ENCODE measurements around the gene VAV1. TPM values are rescaled to one million over a fixed set of nuclear protein-coding genes. Genes with fewer than 3 reads are reported as not detected.

VAV1 gene, protein sequence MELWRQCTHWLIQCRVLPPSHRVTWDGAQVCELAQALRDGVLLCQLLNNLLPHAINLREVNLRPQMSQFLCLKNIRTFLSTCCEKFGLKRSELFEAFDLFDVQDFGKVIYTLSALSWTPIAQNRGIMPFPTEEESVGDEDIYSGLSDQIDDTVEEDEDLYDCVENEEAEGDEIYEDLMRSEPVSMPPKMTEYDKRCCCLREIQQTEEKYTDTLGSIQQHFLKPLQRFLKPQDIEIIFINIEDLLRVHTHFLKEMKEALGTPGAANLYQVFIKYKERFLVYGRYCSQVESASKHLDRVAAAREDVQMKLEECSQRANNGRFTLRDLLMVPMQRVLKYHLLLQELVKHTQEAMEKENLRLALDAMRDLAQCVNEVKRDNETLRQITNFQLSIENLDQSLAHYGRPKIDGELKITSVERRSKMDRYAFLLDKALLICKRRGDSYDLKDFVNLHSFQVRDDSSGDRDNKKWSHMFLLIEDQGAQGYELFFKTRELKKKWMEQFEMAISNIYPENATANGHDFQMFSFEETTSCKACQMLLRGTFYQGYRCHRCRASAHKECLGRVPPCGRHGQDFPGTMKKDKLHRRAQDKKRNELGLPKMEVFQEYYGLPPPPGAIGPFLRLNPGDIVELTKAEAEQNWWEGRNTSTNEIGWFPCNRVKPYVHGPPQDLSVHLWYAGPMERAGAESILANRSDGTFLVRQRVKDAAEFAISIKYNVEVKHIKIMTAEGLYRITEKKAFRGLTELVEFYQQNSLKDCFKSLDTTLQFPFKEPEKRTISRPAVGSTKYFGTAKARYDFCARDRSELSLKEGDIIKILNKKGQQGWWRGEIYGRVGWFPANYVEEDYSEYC
- 100 to 1,000 TPM; 122 to 125 TPM for total RNA-seq

DNA sequence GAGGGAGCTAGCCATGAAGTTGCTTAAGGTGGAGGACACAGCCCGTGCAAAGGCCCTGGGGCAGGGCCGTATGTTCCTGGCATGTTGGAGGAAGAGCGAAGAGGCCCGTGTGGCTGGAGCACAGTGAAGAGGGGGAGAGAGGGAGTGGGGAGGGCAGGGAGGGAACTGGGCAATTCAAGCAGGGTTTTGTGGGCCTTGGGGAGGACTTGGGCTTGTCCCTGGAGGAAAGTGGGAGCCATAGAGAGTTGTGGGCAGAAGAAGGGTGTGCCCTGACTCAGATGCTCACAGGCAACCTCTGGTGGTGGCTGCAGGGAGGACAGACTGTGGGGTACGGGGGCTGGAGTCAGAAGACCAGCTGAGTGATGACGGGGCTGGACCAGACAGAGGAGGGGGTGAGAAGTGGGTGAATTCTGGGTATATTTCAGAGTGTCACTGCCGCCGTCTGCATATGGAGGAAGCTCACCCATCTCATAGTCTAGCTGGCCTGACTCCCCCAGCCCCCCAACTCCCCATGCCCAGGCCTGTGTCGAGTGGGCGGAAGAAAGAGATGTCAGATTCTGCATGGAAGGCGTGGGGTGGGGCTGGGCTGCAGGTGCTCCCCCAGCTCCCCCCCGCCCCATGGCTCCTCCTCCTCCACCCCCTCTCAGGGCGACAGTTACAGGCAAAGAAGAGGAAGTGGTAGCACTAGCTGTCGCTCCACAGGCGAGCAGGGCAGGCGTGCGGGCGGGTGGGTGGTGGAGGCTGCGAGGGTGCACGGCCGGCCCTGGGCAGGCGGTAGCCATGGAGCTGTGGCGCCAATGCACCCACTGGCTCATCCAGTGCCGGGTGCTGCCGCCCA is at the start of gene VAV1:
Gene VAV1 (plus strand): TSS at position 681 of the 838 bp plus-strand sequence. CDS start 100 bp downstream, at position 781.
- H3K27me3 Mint-ChIP-seq (ENCODE audit: low read depth), result no peaks in the 10 kb centered on the region
- CTCF ChIA-PET, result interaction anchor here (0.9 to 6.8 kb wide), 14 partner anchors 11 to 291 kb away, joined by 3 to 49 read pairs (median 4); partner anchors contain the start of genes DENND1C and GPR108
- H3K4me1 Mint-ChIP-seq (ENCODE audit: low read depth), result peaks cover 69% of the 10 kb centered on the region

DNA sequence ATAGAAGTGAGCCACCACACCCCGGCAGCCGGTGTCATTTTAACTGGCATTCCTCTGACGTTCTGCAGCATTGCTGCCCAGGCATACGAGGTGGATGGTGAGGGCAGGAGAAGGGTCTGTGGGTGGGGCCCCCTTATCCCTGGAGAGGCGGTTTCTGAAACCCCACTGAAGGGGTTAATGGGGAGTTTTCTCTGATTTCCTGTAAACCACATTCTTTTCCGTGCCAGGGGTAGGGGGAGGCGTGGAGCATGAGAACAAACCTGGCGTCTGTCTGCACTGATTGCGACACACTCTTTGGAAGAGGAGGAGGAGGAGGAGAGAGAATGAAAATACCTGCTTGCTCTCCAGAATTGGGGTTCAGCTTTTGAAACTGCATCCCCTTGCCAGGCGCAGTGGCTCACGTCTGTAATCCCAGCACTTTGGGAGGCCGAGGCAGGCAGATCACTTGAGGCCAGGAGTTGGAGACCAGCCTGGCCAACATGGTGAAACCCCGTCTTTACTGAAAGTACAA is 49.3 kb upstream of the VAV1 start:
- H3K27ac Mint-ChIP-seq, result no peak overlapping the region
- H3K4me3 Mint-ChIP-seq, result no peak overlapping the region
- no peaks in the 10 kb centered on the region for H3K27me3 Mint-ChIP-seq (ENCODE audit: low read depth)
- no peaks in the 10 kb centered on the region for H3K9me3 Mint-ChIP-seq (ENCODE audit: insufficient read depth)
- no peak for DNase-seq
- CTCF ChIA-PET, result interaction anchor here (1.1 to 2.2 kb wide), 2 partner anchors 91 to 140 kb away, joined by 3 to 10 read pairs; no protein-coding TSS in a partner anchor
- POLR2A ChIA-PET, result no interaction called here
- ATAC-seq, result no peak
- H3K36me3 Mint-ChIP-seq (ENCODE audit: low read depth), result no peaks in the 10 kb centered on the region
- H3K4me1 Mint-ChIP-seq (ENCODE audit: low read depth), result peaks cover 53% of the 10 kb centered on the region

More for the DNA sequence above, at the start of gene VAV1:
- ATAC-seq (peak; percentile 66), DNase-seq (peak; percentile 91)
- peaks cover 28% of the 10 kb centered on the region for H3K36me3 Mint-ChIP-seq (ENCODE audit: low read depth)
- H3K4me3 Mint-ChIP-seq, result peak within 1 kb of the TSS; percentile 97
- peaks cover 3% of the 10 kb centered on the region for H3K9me3 Mint-ChIP-seq (ENCODE audit: insufficient read depth)
- H3K27ac Mint-ChIP-seq, result peak within 1 kb of the TSS; percentile 90
- POLR2A ChIA-PET, result interaction anchor here (0.5 to 2.5 kb wide), 12 partner anchors 9 to 898 kb away, joined by 3 to 19 read pairs (median 6); partner anchors contain the start of gene GPR108

DNA sequence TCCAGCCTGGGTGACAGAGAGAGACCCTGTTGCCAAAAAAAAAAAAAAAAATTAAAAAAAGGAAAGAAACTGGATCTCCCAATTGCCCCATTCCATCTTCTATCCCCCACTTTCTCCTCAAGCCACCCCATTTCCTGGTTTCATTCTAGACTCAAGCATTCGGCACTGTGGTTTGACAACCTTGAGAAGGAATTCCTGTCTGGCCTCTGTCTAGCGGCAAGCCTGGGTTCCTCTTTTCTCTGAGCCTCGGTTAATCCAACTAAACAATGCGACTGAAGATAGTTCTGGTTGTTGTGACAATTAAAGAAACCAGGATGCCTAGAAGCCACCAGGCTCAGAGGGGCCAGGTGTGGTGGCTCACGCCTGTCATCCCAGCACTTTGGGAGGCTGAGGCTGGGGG is 48.8 kb upstream of the VAV1 start:
- no peak overlapping the region for H3K4me3 Mint-ChIP-seq
- no peaks in the 10 kb centered on the region for H3K27me3 Mint-ChIP-seq (ENCODE audit: low read depth)
- H3K27ac Mint-ChIP-seq, result no peak overlapping the region
- H3K36me3 Mint-ChIP-seq (ENCODE audit: low read depth), result no peaks in the 10 kb centered on the region
- ChIA-PET POLR2A (no interaction called here), CTCF (interaction anchor here (2.2 kb wide), 1 partner anchor 140 kb away, joined by 10 read pairs; no protein-coding TSS in a partner anchor)
- DNase-seq, result no peak
- ATAC-seq, result no peak
- peaks cover 55% of the 10 kb centered on the region for H3K4me1 Mint-ChIP-seq (ENCODE audit: low read depth)
- H3K9me3 Mint-ChIP-seq (ENCODE audit: insufficient read depth), result no peaks in the 10 kb centered on the region

DNA sequence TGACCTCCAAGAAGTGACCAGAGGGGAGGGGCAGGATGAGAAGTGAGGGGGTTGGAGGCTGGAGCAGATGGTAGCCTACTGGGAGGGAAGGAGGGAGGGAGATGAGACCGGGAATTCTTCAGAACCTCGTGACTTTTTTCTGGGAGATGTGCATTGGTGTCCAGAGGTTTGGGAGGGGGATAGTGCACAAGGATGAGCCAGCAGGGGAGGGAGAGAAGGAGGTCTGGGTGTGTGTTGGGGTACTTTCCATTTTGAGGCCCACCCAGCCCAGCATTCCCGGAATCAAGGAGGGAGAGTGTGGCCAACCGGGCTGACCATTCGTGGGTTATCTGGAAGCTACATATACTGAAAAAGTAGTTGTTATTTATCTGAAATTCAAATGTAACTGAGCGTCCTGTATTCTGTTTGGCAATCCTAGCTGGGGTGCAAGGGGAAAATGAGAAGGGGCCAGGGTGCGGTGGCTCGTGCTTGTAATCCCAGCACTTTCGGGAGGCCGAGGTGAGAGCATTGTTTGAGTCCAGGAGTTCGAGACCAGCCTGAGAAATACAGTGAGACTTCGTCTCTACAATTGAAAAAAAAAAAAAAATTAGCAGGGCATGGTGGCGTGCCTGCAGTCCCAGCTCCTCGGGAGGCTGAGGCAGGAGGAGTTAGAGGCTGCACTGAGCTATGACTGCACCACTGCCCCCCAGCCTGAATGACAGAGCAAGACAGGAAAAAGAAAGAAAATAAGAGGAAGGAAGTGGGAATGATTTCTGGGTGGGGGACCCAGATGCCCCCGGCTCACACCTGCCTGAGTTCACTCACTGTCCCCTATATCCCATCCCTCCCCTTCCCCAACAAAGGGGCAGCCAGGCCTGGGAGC is 47.6 kb upstream of the VAV1 start:
- Mint-ChIP-seq H3K4me3 (no peak overlapping the region), H3K36me3 (ENCODE audit: low read depth) (peaks cover 4% of the 10 kb centered on the region), H3K4me1 (ENCODE audit: low read depth) (peaks cover 45% of the 10 kb centered on the region), H3K27me3 (ENCODE audit: low read depth) (no peaks in the 10 kb centered on the region), H3K9me3 (ENCODE audit: insufficient read depth) (no peaks in the 10 kb centered on the region), H3K27ac (no peak overlapping the region)
- DNase-seq (no peak), ATAC-seq (no peak)
- POLR2A ChIA-PET, result interaction anchor here (0.6 kb wide), 1 partner anchor 766 kb away, joined by 3 read pairs; no protein-coding TSS in a partner anchor
- CTCF ChIA-PET, result interaction anchor here (1.4 to 2.2 kb wide), 2 partner anchors 9 to 139 kb away, joined by 3 to 10 read pairs; no protein-coding TSS in a partner anchor

DNA sequence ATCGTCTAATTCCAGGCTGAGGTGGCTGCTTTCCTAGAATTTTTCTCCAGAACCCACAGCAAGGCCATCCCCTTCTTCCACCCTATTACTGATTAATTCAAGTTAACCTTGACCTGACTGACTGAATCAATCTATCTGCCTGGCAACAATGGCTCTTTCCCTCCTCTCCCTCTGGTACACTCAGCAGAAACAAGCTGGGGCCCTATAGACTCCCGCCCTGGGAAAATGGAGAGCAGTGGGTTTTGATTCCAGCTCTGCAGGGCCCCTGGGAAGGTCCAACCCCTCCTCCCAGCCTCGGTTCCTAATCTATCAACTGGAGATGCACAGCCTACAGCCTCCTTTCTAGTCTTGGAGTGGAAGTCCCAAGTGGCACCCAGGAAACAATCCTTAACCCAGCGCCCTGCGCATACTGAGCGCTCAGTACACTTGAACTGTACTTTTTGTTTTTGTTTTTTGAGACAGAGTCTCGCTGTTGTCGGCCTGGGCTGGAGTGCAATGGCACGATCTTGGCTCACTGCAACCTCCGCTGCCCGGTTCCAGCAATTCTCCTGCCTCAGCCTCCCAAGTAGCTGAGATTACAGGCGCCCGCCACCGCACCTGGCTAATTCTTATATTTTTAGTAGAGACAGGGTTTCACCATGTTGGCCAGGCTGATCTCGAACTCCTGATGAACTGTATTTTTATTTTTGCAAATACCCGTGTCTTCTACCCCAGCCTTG is 46.8 kb upstream of the VAV1 start:
- Mint-ChIP-seq H3K36me3 (ENCODE audit: low read depth) (peaks cover 8% of the 10 kb centered on the region), H3K4me3 (no peak overlapping the region), H3K4me1 (ENCODE audit: low read depth) (peaks cover 39% of the 10 kb centered on the region), H3K27ac (no peak overlapping the region), H3K27me3 (ENCODE audit: low read depth) (no peaks in the 10 kb centered on the region), H3K9me3 (ENCODE audit: insufficient read depth) (no peaks in the 10 kb centered on the region)
- POLR2A ChIA-PET, result interaction anchor here (0.6 kb wide), 1 partner anchor 765 kb away, joined by 3 read pairs; no protein-coding TSS in a partner anchor
- no peak for DNase-seq
- ATAC-seq, result no peak
- CTCF ChIA-PET, result interaction anchor here (1.4 to 2.2 kb wide), 2 partner anchors 8 to 138 kb away, joined by 3 to 10 read pairs; no protein-coding TSS in a partner anchor

DNA sequence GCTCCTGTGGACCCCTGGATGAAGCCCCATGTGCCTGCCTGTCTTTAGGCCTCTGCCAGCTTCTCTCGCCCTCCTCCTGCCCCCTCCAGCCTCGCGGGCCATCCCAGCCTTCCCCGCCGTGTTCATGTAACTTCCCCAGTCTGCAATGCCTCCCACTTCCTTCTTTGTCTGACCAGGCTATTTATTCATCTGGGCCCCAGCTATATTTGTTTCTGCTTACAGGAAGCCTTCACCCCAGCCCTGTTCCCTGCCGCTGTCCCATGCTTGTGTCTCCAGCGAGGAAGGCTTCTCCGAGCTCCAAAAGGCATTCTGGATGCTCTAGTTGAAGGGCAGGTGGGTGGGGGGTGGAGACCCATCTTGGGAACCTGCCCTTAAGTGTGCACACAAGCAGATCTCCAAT is 44.2 kb upstream of the VAV1 start:
- peaks cover 20% of the 10 kb centered on the region for H3K36me3 Mint-ChIP-seq (ENCODE audit: low read depth)
- no peak overlapping the region for H3K4me3 Mint-ChIP-seq
- no peaks in the 10 kb centered on the region for H3K9me3 Mint-ChIP-seq (ENCODE audit: insufficient read depth)
- H3K27ac Mint-ChIP-seq, result peak overlapping the region; percentile 70
- peaks cover 26% of the 10 kb centered on the region for H3K4me1 Mint-ChIP-seq (ENCODE audit: low read depth)
- CTCF ChIA-PET, result interaction anchor here (0.9 to 1.0 kb wide), 2 partner anchors 8 to 95 kb away, joined by 3 to 4 read pairs; no protein-coding TSS in a partner anchor
- no peak for ATAC-seq
- H3K27me3 Mint-ChIP-seq (ENCODE audit: low read depth), result no peaks in the 10 kb centered on the region
- POLR2A ChIA-PET, result no interaction called here
- no peak for DNase-seq

DNA sequence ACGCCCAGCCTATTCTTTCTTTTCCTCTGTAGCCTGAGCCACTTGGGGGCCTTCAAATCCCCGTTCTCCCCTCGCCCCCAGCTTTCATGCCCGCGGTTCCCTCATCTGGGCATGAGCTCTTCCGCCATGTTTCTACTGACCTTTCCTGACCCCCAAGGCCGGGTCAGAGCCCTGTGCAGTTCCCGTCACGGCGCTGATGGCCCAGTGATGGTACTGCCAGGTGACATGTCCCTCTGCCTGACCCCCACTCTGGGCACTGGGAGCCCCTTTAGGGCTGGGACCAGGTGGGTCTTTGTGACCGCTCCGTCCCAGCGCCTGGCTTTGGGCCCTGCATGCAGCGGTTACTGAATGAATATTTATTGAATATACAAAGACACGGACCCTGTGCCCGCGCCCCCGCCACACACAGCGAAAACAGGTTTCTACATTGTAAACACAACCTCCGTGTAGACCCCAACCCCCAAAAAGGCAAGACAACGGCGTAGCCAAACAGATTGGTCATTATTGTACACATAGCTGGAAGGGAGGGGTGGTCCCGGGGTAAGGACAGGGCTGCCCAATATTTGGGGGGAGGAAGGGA is 42.8 kb upstream of the VAV1 start:
- peaks cover 22% of the 10 kb centered on the region for H3K4me1 Mint-ChIP-seq (ENCODE audit: low read depth)
- no peaks in the 10 kb centered on the region for H3K9me3 Mint-ChIP-seq (ENCODE audit: insufficient read depth)
- ChIA-PET CTCF (no interaction called here), POLR2A (no interaction called here)
- no peaks in the 10 kb centered on the region for H3K27me3 Mint-ChIP-seq (ENCODE audit: low read depth)
- H3K27ac Mint-ChIP-seq, result no peak overlapping the region
- no peak overlapping the region for H3K4me3 Mint-ChIP-seq
- no peak for DNase-seq
- ATAC-seq, result no peak
- peaks cover 27% of the 10 kb centered on the region for H3K36me3 Mint-ChIP-seq (ENCODE audit: low read depth)

DNA sequence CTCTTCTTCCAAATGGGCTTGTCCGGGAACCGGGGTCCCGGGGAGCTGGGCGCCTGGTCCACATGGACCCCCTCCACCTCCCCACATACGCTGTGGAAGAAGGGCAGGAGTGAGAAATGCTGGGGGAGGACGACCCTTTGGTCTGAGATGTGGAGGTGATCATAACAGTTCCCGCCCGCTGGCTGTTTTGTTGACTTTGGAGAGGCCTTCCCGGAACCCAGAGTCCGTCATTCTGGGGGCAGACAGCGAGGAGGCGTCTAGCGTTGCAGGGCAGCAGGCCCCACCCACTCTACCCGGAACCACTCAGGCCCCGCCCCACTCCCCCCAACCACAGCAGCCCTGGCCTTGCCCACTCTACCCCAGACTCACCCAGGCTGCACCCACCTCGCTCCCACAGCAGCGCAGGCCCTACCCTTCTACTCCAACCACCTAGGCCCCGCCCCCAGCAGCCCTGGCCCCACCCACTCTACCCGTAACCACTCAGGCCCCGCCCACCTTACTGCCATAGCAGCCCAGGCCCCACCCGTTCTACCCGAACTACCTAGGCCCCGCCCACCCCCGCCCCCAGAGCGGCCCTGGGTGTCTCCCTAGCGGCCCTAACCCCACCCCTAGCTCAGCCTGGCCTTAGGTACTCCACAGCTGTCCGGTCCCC is 42.2 kb upstream of the VAV1 start:
- H3K9me3 Mint-ChIP-seq (ENCODE audit: insufficient read depth), result no peaks in the 10 kb centered on the region
- peak; percentile 58 for DNase-seq
- no peak overlapping the region for H3K27ac Mint-ChIP-seq
- H3K36me3 Mint-ChIP-seq (ENCODE audit: low read depth), result peaks cover 29% of the 10 kb centered on the region
- POLR2A ChIA-PET, result no interaction called here
- peak; percentile 38 for ATAC-seq
- no peaks in the 10 kb centered on the region for H3K27me3 Mint-ChIP-seq (ENCODE audit: low read depth)
- H3K4me1 Mint-ChIP-seq (ENCODE audit: low read depth), result peaks cover 18% of the 10 kb centered on the region
- H3K4me3 Mint-ChIP-seq, result no peak overlapping the region
- CTCF ChIA-PET, result no interaction called here

DNA sequence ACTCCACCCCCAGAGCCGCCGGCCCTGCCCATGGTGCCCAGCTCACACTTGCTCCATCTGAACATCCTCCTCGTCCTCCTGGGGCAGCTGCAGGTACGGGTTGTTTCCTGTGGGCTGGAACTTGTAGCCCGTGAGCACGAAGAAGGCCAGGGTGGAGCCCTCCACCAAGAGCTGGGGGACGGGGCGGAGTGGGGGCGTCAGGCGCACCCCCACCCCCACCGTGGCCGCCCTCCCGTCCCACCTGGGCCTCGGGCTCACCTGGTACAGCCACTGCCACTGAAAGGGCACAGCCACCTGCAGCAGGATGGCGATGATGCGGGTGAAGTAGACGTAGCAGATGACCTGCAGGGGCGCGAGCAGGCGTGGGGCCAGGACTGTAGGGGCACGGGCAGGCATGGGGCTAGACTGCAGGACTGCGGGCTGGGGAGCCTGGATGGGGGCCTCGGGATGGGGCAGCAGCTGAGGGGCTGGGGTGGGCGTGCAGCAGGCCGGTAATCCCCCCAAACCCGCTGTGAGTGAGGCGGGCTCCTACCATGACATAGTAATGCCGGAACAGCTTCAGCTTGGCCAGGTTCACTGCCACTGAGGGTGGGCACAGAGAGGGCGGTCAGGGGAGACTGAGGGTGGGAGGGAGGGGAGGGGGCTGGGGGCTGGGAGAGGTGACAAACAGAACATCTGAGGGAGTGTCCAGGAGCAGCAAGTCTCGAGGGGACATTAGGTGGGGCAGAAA is 41.4 kb upstream of the VAV1 start:
- POLR2A ChIA-PET, result no interaction called here
- Mint-ChIP-seq H3K9me3 (ENCODE audit: insufficient read depth) (no peaks in the 10 kb centered on the region), H3K36me3 (ENCODE audit: low read depth) (peaks cover 34% of the 10 kb centered on the region), H3K27me3 (ENCODE audit: low read depth) (no peaks in the 10 kb centered on the region), H3K4me1 (ENCODE audit: low read depth) (peaks cover 20% of the 10 kb centered on the region), H3K27ac (no peak overlapping the region), H3K4me3 (no peak overlapping the region)
- CTCF ChIA-PET, result no interaction called here
- ATAC-seq (no peak), DNase-seq (no peak)

All from activated CD8-positive, alpha-beta T cell treated with anti-CD3 and anti-CD28 coated beads, Interleukin-2, amount 10 ng/mL, durations not matched to agents 7 days and 5 days (primary cell).